Activated CD8-positive, alpha-beta T cell treated with anti-CD3 and anti-CD28 coated beads, Interleukin-2, amount 10 ng/mL, durations not matched to agents 7 days and 5 days (primary cell): ENCODE data around the gene ST8SIA2. TPM values are rescaled to one million over a fixed set of nuclear protein-coding genes. Genes with fewer than 3 reads are reported as not detected.
"Not testable (repeated sequence)": the region's sequence is repeated elsewhere in the genome, so short reads cannot be mapped to it uniquely, and the experiment has no call there.

Experiments
- ATAC-seq: fragments of 150-1000 bp; cut with Tn5 transposase; one replicate; pipeline ENCODE4 v1.10.0; 2021; ENCODE audit warnings: moderate library complexity
- CTCF ChIA-PET: fragments of 350-600 bp; sonication (Branson Sonifier 250); formaldehyde crosslinking; loops from one replicate; lab custom pipeline; 2021; ENCODE audit warnings: antibody characterized with exemption; lab: Charles Lee
- POLR2A ChIA-PET: fragments of 350-600 bp; sonication (Branson Sonifier 250); formaldehyde crosslinking; loops from one replicate; lab custom pipeline; 2021; ENCODE audit warnings: antibody characterized with exemption; lab: Charles Lee
- DNase-seq: peaks from one replicate; pipeline ENCODE4 v3.0.0-alpha.2; 2020
- H3K27ac Mint-ChIP-seq: one replicate; pipeline ENCODE4 v1.8.0; 2021; ENCODE audit warnings: mild to moderate bottlenecking, mixed read lengths
- H3K27me3 Mint-ChIP-seq: one replicate; pipeline ENCODE4 v1.8.0; 2021; ENCODE audit warnings: low read depth, mixed read lengths
- H3K36me3 Mint-ChIP-seq: one replicate; pipeline ENCODE4 v1.8.0; 2021; ENCODE audit warnings: low read depth, mixed read lengths
- H3K4me1 Mint-ChIP-seq: one replicate; pipeline ENCODE4 v1.8.0; 2021; ENCODE audit warnings: low read depth, mixed read lengths
- H3K4me3 Mint-ChIP-seq: one replicate; pipeline ENCODE4 v1.8.0; 2021; ENCODE audit warnings: mild to moderate bottlenecking, mixed read lengths
- H3K9me3 Mint-ChIP-seq: one replicate; pipeline ENCODE4 v1.8.0; 2022; ENCODE audit warnings: mixed read lengths; ENCODE audit not compliant: insufficient read depth
- total RNA-seq, 2 experiments: library from RNA; stranded (reverse); gene quantifications; one replicate each; pipeline ENCODE4 v1.2.3, GENCODE V29; 2021

The ST8SIA2 gene
- total RNA-seq, 2 experiments from 2014 or later, result not detected

DNA sequence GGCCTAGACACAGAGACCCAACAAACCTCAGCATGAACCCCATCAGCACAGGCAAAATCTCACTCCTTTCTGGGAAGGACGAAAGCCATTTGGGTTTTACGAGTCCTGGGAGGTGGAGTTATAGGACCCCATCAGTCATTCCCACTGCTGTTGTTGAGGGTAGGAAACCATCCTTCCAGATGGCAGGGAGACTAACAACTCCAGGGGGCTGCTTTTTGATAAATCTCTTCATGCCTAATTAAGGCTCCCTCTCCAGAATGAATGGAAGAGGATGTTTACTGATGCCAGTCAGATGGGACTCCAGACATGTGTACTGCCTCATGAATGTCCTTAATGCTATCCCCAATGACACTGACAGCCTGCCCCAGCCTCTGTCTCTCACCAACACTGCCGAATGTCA is 75.3 kb downstream of the ST8SIA2 start:
- Mint-ChIP-seq H3K27ac (no peak overlapping the region), H3K4me1 (no peaks in the 10 kb centered on the region), H3K9me3 (no peaks in the 10 kb centered on the region), H3K27me3 (no peaks in the 10 kb centered on the region), H3K4me3 (no peak overlapping the region), H3K36me3 (no peaks in the 10 kb centered on the region)
- ChIA-PET CTCF (no interaction called here), POLR2A (no interaction called here)
- DNase-seq, result no peak
- no peak for ATAC-seq

DNA sequence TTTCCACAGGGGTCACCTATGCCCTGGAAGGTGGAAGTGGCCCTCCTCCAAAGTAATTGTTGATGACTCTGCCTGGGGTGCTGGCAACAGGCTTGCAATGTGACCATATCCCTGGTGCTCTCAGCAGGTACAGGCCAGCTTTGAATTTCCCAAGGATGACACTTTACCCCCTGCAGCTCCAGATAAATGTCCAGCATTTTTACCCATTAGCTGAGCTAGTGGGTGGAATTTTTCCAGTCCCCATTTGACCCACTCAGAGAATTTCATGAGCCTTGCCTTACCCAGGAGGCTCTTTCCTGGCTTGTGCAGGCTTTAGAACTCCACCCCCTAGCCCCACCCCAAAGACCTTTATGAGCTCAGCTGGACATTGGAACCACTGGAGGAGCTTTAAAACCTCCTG is 77.6 kb downstream of the ST8SIA2 start:
- H3K4me1 Mint-ChIP-seq, result no peaks in the 10 kb centered on the region

DNA sequence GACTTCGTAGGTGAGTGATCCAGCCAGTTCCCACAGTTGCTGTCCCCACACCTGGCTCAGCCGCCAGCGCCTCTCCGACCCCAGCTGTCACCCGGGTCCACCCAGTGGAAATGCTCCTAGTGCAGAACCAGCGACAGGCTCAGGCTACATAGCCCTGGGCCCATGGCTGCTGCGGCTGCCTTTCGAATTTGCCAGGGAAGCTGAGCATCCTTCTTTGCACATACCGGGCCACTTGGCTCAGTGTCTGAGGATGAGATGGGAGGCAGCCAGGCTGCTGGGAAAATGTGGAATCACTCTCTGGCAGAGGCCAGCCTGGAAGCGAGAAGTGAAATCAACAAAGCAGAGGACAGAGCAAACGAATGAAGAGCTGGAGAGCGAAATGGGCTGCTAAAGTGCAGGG is 80.1 kb downstream of the ST8SIA2 start:
- POLR2A ChIA-PET, result no interaction called here
- CTCF ChIA-PET, result no interaction called here
- H3K36me3 Mint-ChIP-seq, result no peaks in the 10 kb centered on the region
- no peaks in the 10 kb centered on the region for H3K9me3 Mint-ChIP-seq
- DNase-seq (no peak), ATAC-seq (no peak)
- no peak overlapping the region for H3K27ac Mint-ChIP-seq
- no peaks in the 10 kb centered on the region for H3K4me1 Mint-ChIP-seq
- no peak overlapping the region for H3K4me3 Mint-ChIP-seq
- H3K27me3 Mint-ChIP-seq, result no peaks in the 10 kb centered on the region

More for the DNA sequence above, 77.6 kb downstream of the ST8SIA2 start:
- ATAC-seq (no peak), DNase-seq (no peak)
- CTCF ChIA-PET, result no interaction called here
- POLR2A ChIA-PET, result no interaction called here
- no peaks in the 10 kb centered on the region for H3K36me3 Mint-ChIP-seq
- no peak overlapping the region for H3K4me3 Mint-ChIP-seq
- no peaks in the 10 kb centered on the region for H3K9me3 Mint-ChIP-seq
- no peaks in the 10 kb centered on the region for H3K27me3 Mint-ChIP-seq
- H3K27ac Mint-ChIP-seq, result no peak overlapping the region

DNA sequence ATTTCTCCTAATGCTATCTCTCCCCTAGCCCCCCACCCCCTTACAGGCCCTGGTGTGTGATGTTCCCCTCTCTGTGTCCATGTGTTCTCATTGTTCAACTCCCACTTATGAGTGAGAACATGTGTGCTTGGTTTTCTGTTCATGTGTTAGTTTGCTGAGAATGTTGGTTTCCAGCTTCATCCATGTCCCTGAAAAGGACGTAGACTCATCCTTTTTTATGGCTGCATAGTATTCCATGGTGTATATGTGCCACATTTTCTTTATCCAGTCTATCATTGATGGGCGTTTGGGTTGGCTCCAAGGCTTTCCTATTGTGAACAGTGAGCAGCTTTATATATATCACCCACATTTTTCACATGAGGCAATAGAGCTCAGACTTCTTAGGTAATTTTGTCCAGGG is 86.0 kb downstream of the ST8SIA2 start:
- H3K27me3 Mint-ChIP-seq, CTCF ChIA-PET, ATAC-seq, DNase-seq, H3K36me3 Mint-ChIP-seq, H3K27ac Mint-ChIP-seq, POLR2A ChIA-PET, H3K4me1 Mint-ChIP-seq, H3K4me3 Mint-ChIP-seq, H3K9me3 Mint-ChIP-seq: not testable (repeated sequence)

DNA sequence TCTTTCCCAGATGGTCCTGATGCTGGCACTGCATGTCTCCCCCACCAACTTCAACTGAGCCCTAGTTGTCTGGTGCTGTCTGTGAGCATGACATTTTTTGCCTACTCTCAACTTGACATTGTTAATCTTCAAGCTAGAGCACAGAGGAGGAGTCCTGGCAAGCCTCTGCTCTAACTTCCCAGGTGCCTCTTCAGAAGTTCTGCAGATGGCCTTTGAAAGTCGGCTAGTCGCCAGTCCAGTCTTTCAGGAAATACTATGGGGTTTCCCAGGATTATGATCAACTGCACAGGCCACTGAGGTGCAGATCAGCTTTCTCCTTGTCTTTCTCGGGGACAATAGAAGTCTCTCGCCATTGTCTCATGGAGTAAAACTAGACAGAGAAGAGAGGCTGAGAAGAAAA is 86.7 kb downstream of the ST8SIA2 start:
- no peak for DNase-seq
- Mint-ChIP-seq H3K27ac (no peak overlapping the region), H3K27me3 (peaks cover 9% of the 10 kb centered on the region), H3K36me3 (no peaks in the 10 kb centered on the region), H3K4me3 (no peak overlapping the region), H3K9me3 (no peaks in the 10 kb centered on the region), H3K4me1 (no peaks in the 10 kb centered on the region)
- POLR2A ChIA-PET, result interaction anchor here (0.6 kb wide), 1 partner anchor 1363 kb away, joined by 4 read pairs; no protein-coding TSS in a partner anchor
- CTCF ChIA-PET, result no interaction called here
- ATAC-seq, result no peak

DNA sequence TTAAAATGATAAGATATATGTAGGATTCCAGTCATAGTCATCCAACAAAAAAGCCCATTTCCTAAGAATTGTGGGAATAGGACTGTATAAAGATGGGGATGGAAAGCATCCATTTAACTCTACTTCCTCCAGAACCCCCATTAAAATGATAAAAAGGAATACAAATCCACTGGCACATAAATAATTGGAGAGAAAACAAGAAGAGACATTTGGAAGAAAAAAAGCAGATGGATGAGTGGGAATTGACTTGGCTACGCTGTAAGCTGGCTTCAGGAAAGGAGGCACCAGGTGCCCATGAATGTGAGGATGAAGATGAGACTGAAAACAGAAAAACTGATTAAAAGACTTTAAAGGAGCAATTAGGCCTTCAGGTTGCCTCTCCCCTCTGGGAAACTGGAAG is 91.8 kb downstream of the ST8SIA2 start:
- no peak overlapping the region for H3K27ac Mint-ChIP-seq
- CTCF ChIA-PET, result no interaction called here

DNA sequence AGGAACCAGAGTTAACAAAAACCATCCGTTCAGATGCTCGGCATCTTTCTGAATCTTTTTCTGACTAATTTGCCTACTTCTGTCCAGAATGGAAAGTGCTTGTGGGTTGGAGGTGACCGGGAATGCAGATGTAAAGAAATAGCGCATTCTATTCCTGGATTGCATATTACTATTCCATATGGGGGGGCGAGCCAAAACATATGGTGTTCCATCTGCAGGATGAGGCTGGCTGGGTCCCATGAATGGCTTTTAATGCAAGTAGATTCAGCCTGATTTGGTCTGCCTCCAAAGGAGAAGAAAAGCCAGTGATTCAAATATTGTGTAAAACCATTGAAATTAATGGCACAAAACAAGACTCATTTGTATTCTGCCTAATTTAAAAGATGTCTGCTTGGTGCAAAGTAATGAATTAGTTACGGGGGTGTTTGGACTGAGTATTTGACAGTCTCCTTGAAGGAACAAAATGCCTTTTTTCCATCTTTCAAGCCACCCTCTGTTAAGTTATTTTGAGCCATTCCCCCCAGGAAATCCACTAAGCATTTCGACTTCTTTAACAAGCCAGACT is 99.0 kb downstream of the ST8SIA2 start:
- CTCF ChIA-PET, result no interaction called here
- no peak overlapping the region for H3K4me3 Mint-ChIP-seq
- no peaks in the 10 kb centered on the region for H3K9me3 Mint-ChIP-seq
- ATAC-seq, result no peak
- no peaks in the 10 kb centered on the region for H3K4me1 Mint-ChIP-seq
- DNase-seq, result no peak
- POLR2A ChIA-PET, result no interaction called here
- H3K36me3 Mint-ChIP-seq, result no peaks in the 10 kb centered on the region
- peaks cover 9% of the 10 kb centered on the region for H3K27me3 Mint-ChIP-seq
- no peak overlapping the region for H3K27ac Mint-ChIP-seq

More for the DNA sequence above, 91.8 kb downstream of the ST8SIA2 start:
- no peaks in the 10 kb centered on the region for H3K9me3 Mint-ChIP-seq
- DNase-seq (no peak), ATAC-seq (no peak)
- no peak overlapping the region for H3K4me3 Mint-ChIP-seq
- peaks cover 21% of the 10 kb centered on the region for H3K27me3 Mint-ChIP-seq
- POLR2A ChIA-PET, result no interaction called here
- no peaks in the 10 kb centered on the region for H3K36me3 Mint-ChIP-seq
- no peaks in the 10 kb centered on the region for H3K4me1 Mint-ChIP-seq

DNA sequence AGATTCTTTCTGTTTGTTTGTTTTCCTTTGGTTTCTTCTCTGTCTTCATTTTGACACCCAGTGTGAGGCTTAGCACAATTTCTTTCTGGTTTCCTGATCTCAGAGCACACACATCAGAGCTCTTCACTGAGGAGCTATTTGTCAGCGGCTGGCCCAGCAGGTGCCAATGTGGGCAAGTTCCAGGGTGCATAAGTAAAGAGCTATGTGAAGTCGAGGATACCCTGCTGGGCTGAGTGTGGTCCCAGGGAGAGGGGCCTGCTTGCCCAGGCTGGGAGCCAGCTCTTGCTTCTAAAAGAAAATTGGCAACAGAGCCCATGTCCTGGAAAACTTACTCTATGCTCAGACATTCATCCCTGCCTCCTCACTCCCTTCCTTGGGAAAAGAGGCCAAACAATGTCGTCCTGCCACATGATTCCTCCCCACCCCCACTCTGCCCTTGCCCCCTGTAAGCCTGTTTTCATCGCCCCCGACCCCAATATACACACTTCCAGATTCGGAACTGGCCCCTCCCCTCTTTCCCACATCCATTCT is 101.2 kb downstream of the ST8SIA2 start:
- no peaks in the 10 kb centered on the region for H3K9me3 Mint-ChIP-seq
- H3K36me3 Mint-ChIP-seq, result no peaks in the 10 kb centered on the region
- no peaks in the 10 kb centered on the region for H3K4me1 Mint-ChIP-seq
- no peak overlapping the region for H3K27ac Mint-ChIP-seq
- no peak for DNase-seq
- ATAC-seq, result no peak
- no peak overlapping the region for H3K4me3 Mint-ChIP-seq
- CTCF ChIA-PET, result no interaction called here
- H3K27me3 Mint-ChIP-seq, result peaks cover 6% of the 10 kb centered on the region
- POLR2A ChIA-PET, result no interaction called here

DNA sequence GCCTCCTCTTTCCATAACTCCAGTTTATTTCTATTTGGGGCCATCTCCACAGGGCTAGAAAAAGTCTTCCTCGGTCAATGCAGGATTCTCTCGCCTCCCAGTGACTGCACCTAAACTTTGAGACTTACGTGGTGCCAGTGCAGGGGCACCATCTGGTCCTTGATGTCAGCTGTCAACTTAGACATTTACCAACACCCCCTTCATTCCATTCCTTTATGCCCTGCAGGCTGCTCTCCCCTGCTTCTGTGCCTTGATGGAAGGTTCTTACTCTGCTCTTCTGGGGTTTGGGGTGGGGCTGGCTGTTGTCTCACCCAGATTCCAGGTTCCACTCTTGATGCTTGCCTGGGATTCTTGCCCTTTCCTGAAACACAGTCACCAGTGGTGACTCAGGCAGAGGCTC is 101.8 kb downstream of the ST8SIA2 start:
- ChIA-PET POLR2A (no interaction called here), CTCF (no interaction called here)
- DNase-seq (no peak), ATAC-seq (no peak)
- no peaks in the 10 kb centered on the region for H3K36me3 Mint-ChIP-seq
- no peaks in the 10 kb centered on the region for H3K9me3 Mint-ChIP-seq
- H3K27ac Mint-ChIP-seq, result no peak overlapping the region
- H3K4me1 Mint-ChIP-seq, result no peaks in the 10 kb centered on the region
- H3K27me3 Mint-ChIP-seq, result peaks cover 2% of the 10 kb centered on the region
- no peak overlapping the region for H3K4me3 Mint-ChIP-seq

DNA sequence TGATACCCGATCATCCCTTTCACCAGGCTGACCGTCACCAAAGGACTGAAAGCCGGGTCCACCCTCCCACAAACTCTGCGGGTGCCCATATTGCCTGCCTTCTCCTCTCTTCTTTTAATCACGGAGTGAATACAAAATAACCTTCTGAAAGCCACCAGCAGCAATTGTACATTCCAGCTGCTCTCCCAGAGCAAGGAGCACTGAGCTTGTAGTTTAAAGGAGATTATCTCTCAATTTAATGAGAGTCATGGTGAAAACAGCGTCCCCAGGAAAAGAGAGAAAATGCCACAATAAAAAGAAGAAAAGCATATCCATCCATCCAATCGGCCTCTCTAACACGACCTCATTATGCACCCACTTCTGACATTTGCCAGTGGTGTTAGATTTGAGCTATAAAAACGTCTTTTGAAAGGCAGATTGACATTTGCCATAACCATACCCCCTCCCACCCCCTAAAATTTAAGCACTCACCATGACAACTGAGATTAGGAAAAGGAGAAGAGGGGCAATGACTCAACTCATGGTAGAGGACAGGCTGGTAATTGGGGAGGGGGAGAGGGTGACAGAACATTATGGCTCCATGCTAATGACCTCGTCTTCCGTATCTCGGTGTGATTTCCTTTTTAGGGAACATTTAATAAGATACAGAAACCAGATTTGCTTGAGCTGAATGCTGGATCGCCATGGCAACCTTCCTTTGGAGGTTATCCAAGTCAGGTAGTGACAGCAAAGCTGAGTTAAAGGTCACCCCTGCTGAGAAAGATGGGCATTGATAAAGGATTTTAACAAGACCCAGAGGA is 106.2 kb downstream of the ST8SIA2 start:
- no peaks in the 10 kb centered on the region for H3K4me1 Mint-ChIP-seq
- DNase-seq, result no peak
- H3K9me3 Mint-ChIP-seq, result no peaks in the 10 kb centered on the region
- no peaks in the 10 kb centered on the region for H3K36me3 Mint-ChIP-seq
- peaks cover 14% of the 10 kb centered on the region for H3K27me3 Mint-ChIP-seq
- H3K4me3 Mint-ChIP-seq, result no peak overlapping the region
- ATAC-seq, result no peak
- ChIA-PET POLR2A (no interaction called here), CTCF (no interaction called here)
- H3K27ac Mint-ChIP-seq, result no peak overlapping the region

DNA sequence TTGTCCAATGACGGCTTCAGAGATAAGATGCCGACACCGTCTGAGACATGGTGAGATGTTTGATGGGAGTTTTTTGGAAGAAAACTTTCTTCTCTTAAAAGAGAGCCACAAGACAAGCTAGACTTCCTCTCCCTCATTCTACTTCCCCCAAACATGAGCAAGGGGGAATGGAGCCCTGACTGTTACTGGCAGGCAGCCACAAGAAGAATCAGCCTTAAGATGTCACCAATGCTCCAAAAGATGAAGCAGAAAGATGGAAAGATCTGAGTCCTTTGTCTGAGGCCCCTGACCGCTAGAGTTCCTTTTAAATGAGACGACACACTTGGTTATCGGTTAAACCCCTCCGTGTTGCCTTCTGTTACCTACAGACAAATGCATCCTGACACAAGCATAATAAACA is 108.7 kb downstream of the ST8SIA2 start:
- no peaks in the 10 kb centered on the region for H3K4me1 Mint-ChIP-seq
- CTCF ChIA-PET, result no interaction called here
- H3K4me3 Mint-ChIP-seq, result no peak overlapping the region
- peaks cover 14% of the 10 kb centered on the region for H3K27me3 Mint-ChIP-seq
- no peaks in the 10 kb centered on the region for H3K9me3 Mint-ChIP-seq
- no peaks in the 10 kb centered on the region for H3K36me3 Mint-ChIP-seq
- no peak for ATAC-seq
- no peak overlapping the region for H3K27ac Mint-ChIP-seq
- POLR2A ChIA-PET, result no interaction called here
- no peak for DNase-seq
